Neural progenitor cell (in vitro differentiated cells): Measurements from ENCODE around the gene BCORL1. TPM values are rescaled to one million over a fixed set of nuclear protein-coding genes. Genes with fewer than 3 reads are reported as not detected.

ENCODE experiments used
- DNase-seq: peaks from one replicate; pipeline ENCODE4 v3.0.0-alpha.2; 2016; ENCODE audit warnings: low spot score
- H2AFZ ChIP-seq: fragments of 200-600 bp; sonication (generic); replicated peaks from 2 replicates; pipeline ENCODE4 v1.6.1; 2016; ENCODE audit warnings: antibody characterized with exemption
- H3F3A ChIP-seq: fragments of 200-600 bp; sonication (generic); 2 replicates; pipeline ENCODE4 v1.6.1; 2016; ENCODE audit warnings: antibody characterized with exemption, low read depth
- H3K27ac ChIP-seq: fragments of 200-600 bp; sonication (generic); 2 replicates; pipeline ENCODE4 v1.5.1; 2016; ENCODE audit warnings: mild to moderate bottlenecking
- H3K27me3 ChIP-seq: fragments of 200-600 bp; sonication (generic); 2 replicates; pipeline ENCODE4 v1.6.1; 2016; ENCODE audit warnings: mild to moderate bottlenecking, moderate library complexity
- H3K36me3 ChIP-seq: fragments of 200-600 bp; sonication (generic); 2 replicates; pipeline ENCODE4 v1.5.1; 2016
- H3K4me1 ChIP-seq: fragments of 200-600 bp; sonication (generic); 2 replicates; pipeline ENCODE4 v1.6.1; 2016; ENCODE audit warnings: mixed run types
- H3K4me2 ChIP-seq: fragments of 200-600 bp; sonication (generic); 2 replicates; pipeline ENCODE4 v1.6.1; 2016
- H3K4me3 ChIP-seq: fragments of 200-600 bp; sonication (generic); 2 replicates; pipeline ENCODE4 v1.5.1; 2016
- H3K79me2 ChIP-seq: fragments of 200-600 bp; sonication (generic); 2 replicates; pipeline ENCODE4 v1.6.1; 2016; ENCODE audit warnings: low read depth
- H3K9ac ChIP-seq: fragments of 200-600 bp; sonication (generic); 2 replicates; pipeline ENCODE4 v1.6.1; 2016
- H3K9me3 ChIP-seq: fragments of 200-600 bp; sonication (generic); 2 replicates; pipeline ENCODE4 v1.5.1; 2016; ENCODE audit warnings: low read depth
- H4K20me1 ChIP-seq: fragments of 200-600 bp; sonication (generic); 2 replicates; pipeline ENCODE4 v1.6.1; 2016; ENCODE audit warnings: low read depth
- H3K27ac Mint-ChIP-seq: 3 replicates; pipeline ENCODE4 v1.8.0; 2021; ENCODE audit warnings: mixed read lengths
- H3K27me3 Mint-ChIP-seq: 2 replicates; pipeline ENCODE4 v1.8.0; 2022; ENCODE audit warnings: low read depth, mild to moderate bottlenecking, inconsistent platforms, moderate library complexity, mixed read lengths; ENCODE audit not compliant: insufficient read depth
- H3K36me3 Mint-ChIP-seq: 3 replicates; pipeline ENCODE4 v1.8.0; 2021; ENCODE audit warnings: mixed read lengths
- H3K4me1 Mint-ChIP-seq: 3 replicates; pipeline ENCODE4 v1.8.0; 2021; ENCODE audit warnings: mixed read lengths
- H3K4me3 Mint-ChIP-seq: 3 replicates; pipeline ENCODE4 v1.8.0; 2021; ENCODE audit warnings: mild to moderate bottlenecking, moderate library complexity, mixed read lengths
- H3K9me3 Mint-ChIP-seq: 3 replicates; pipeline ENCODE4 v1.8.0; 2020; ENCODE audit warnings: mixed read lengths
- EZH2 ChIP-seq: fragments of 200-600 bp; sonication (generic); IDR thresholded peaks from 2 replicates; pipeline ENCODE4 v1.6.1; 2017; ENCODE audit warnings: antibody characterized with exemption, mild to moderate bottlenecking, moderate library complexity
- EZH2phosphoT487 ChIP-seq: fragments of 200-600 bp; sonication (generic); IDR thresholded peaks from 2 replicates; pipeline ENCODE4 v1.6.1; 2017; ENCODE audit warnings: antibody characterized with exemption
- total RNA-seq: library from RNA; depleted of rRNA; stranded (reverse); fragments of >200 nt; gene quantifications from 2 replicates; pipeline ENCODE4 v1.2.3, GENCODE V29; 2015; ENCODE audit warnings: low replicate concordance
- TF ChIP-seq, protein P1 (sequence below): fragments of 200-600 bp; sonication (generic); IDR thresholded peaks from 2 replicates; pipeline ENCODE4 v1.5.1; 2017; ENCODE audit warnings: antibody characterized with exemption, mild to moderate bottlenecking

Gene BCORL1
- total RNA-seq, 1 donor from 2014 or later: 5.1 TPM

DNA sequence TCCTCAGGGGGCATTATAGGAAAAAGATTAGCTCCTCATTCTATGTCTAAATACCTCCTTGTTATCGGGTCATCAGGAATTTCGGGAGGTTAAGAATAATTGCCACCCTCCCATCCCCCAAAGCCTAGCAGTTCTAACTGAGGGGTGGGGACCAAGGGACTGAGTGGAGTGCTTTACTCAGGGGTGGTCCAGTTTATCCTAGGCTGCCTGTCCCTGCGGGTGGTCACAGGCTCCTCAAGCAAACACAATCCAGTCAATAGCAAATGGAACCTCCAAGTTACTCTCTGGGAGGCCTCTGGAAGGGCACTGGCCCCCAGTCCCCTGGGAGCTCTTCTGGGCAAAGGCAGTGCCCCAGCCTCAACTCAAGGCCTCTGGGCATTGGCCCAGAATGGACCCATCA, 121.2 kb downstream of the BCORL1 start:
- Mint-ChIP-seq H3K4me3 (no peak overlapping the region), H3K27me3 (peaks cover 25% of the 10 kb centered on the region), H3K36me3 (peaks cover 2% of the 10 kb centered on the region), H3K9me3 (no peaks in the 10 kb centered on the region), H3K27ac (no peak overlapping the region), H3K4me1 (peaks cover 40% of the 10 kb centered on the region)
- Histone ChIP-seq H3K9ac (no peak overlapping the region), H3K9me3 (no peaks in the 10 kb centered on the region), H3K4me3 (no peak overlapping the region), H3F3A (no peaks in the 10 kb centered on the region), H3K27me3 (peaks cover 11% of the 10 kb centered on the region), H4K20me1 (no peaks in the 10 kb centered on the region), H3K79me2 (no peaks in the 10 kb centered on the region), H2AFZ (no peak overlapping the region), H3K4me1 (peaks cover 5% of the 10 kb centered on the region), H3K4me2 (peak overlapping the region; percentile 31), H3K36me3 (no peaks in the 10 kb centered on the region), H3K27ac (no peak overlapping the region)
- DNase-seq: peak; percentile 70
- TF ChIP-seq EZH2 (no peak), EZH2phosphoT487 (no peak)
- TF ChIP-seq, protein P1, sequence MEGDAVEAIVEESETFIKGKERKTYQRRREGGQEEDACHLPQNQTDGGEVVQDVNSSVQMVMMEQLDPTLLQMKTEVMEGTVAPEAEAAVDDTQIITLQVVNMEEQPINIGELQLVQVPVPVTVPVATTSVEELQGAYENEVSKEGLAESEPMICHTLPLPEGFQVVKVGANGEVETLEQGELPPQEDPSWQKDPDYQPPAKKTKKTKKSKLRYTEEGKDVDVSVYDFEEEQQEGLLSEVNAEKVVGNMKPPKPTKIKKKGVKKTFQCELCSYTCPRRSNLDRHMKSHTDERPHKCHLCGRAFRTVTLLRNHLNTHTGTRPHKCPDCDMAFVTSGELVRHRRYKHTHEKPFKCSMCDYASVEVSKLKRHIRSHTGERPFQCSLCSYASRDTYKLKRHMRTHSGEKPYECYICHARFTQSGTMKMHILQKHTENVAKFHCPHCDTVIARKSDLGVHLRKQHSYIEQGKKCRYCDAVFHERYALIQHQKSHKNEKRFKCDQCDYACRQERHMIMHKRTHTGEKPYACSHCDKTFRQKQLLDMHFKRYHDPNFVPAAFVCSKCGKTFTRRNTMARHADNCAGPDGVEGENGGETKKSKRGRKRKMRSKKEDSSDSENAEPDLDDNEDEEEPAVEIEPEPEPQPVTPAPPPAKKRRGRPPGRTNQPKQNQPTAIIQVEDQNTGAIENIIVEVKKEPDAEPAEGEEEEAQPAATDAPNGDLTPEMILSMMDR: no peak

DNA sequence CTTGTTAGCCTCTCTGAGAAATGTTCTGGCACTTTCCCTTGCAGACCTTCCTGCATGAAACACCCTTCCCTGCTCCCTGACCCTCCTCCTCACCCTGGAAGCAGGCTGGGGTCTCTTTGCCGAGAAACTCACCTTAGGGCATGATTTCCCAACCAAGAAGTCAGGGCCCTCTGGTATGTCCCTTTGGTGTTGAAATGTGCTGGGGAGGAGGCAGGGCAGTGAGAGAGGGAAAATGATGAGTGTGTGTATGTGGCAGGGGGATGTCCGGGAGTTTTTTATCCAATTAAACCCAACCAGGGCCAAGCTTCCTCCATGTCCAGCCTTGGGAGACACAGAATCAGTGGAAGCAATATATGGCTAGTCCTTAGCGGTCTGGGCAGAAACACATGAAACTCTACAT, 122.8 kb downstream of the BCORL1 start:
- Histone ChIP-seq H3K27ac (no peak overlapping the region), H3K4me1 (peaks cover 5% of the 10 kb centered on the region), H3K4me3 (no peak overlapping the region), H2AFZ (no peak overlapping the region), H3K9ac (no peak overlapping the region), H4K20me1 (no peaks in the 10 kb centered on the region), H3F3A (no peaks in the 10 kb centered on the region), H3K36me3 (no peaks in the 10 kb centered on the region), H3K4me2 (no peak overlapping the region), H3K9me3 (no peaks in the 10 kb centered on the region), H3K27me3 (peaks cover 27% of the 10 kb centered on the region), H3K79me2 (no peaks in the 10 kb centered on the region)
- TF ChIP-seq, protein P1: no peak
- TF ChIP-seq EZH2phosphoT487 (no peak), EZH2 (no peak)
- H3K4me1 Mint-ChIP-seq: peaks cover 48% of the 10 kb centered on the region
- H3K9me3 Mint-ChIP-seq: no peaks in the 10 kb centered on the region
- no peak for DNase-seq
- no peak overlapping the region for H3K27ac Mint-ChIP-seq
- H3K4me3 Mint-ChIP-seq: peak overlapping the region; percentile 19
- H3K27me3 Mint-ChIP-seq: peaks cover 29% of the 10 kb centered on the region
- H3K36me3 Mint-ChIP-seq: peaks cover 2% of the 10 kb centered on the region

DNA sequence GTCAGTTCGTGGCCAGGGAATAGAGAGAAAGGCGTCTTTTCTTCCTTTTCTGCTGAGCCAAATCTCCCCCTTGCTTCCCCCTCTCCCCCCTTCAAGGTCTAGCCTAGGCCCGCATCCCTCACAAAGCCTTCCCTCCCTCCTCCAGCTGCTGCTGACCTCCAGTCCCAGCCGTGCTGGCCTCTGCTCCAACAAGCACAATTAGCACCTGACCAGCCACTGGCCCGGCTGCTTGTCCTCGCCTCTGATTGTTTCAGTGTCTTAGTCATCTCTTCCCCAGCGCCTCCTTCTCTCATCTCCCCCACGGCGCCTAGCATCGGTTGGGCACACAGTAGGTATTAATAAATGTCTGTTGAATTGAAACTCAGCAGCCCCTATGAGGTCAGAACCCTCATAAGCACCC, 123.6 kb downstream of the BCORL1 start:
- no peaks in the 10 kb centered on the region for H3K79me2 ChIP-seq
- no peaks in the 10 kb centered on the region for H3K9me3 ChIP-seq
- no peak overlapping the region for H3K9ac ChIP-seq
- H3K4me3 ChIP-seq: no peak overlapping the region
- H2AFZ ChIP-seq: no peak overlapping the region
- H3K36me3 Mint-ChIP-seq: no peaks in the 10 kb centered on the region
- DNase-seq: peak; percentile 58
- H3K27ac Mint-ChIP-seq: peak overlapping the region; percentile 91
- H3K27me3 ChIP-seq: peaks cover 36% of the 10 kb centered on the region
- H3K36me3 ChIP-seq: no peaks in the 10 kb centered on the region
- no peaks in the 10 kb centered on the region for H3K9me3 Mint-ChIP-seq
- H3K27me3 Mint-ChIP-seq: peaks cover 29% of the 10 kb centered on the region
- peaks cover 5% of the 10 kb centered on the region for H3K4me1 ChIP-seq
- H3K4me1 Mint-ChIP-seq: peaks cover 48% of the 10 kb centered on the region
- TF ChIP-seq EZH2phosphoT487 (no peak), EZH2 (no peak)
- TF ChIP-seq, protein P1: no peak
- H3F3A ChIP-seq: no peaks in the 10 kb centered on the region
- H3K4me2 ChIP-seq: no peak overlapping the region
- H3K27ac ChIP-seq: no peak overlapping the region
- H4K20me1 ChIP-seq: no peaks in the 10 kb centered on the region
- H3K4me3 Mint-ChIP-seq: peak overlapping the region; percentile 72

Other genes with a start within 250 kb of the BCORL1 start
- gene XPNPEP2, start 243.7 kb upstream of the BCORL1 start, total RNA-seq: 0.19 and 1.7 TPM in 2 replicates
- not detected in 2 replicates for gene SASH3, start 202.7 kb upstream of the BCORL1 start, total RNA-seq
- gene ZDHHC9, start 138.7 kb upstream of the BCORL1 start, total RNA-seq: 33.1 and 34.2 TPM in 2 replicates
- 8.3 and 10.9 TPM in 2 replicates for gene UTP14A, start 76.5 kb upstream of the BCORL1 start, total RNA-seq
- 0.12 TPM in 1 of 2 replicates, not detected in the other for gene ELF4, start 127.9 kb downstream of the BCORL1 start, total RNA-seq
- gene AIFM1, start 183.2 kb downstream of the BCORL1 start, total RNA-seq: 26.2 and 47.7 TPM in 2 replicates
- 4.4 and 5.1 TPM in 2 replicates for gene RAB33A, start 189.3 kb downstream of the BCORL1 start, total RNA-seq